Peyer's patch (tissue), 4 donors: Measurements from ENCODE around the gene TOX3. TPM values are rescaled to one million over a fixed set of nuclear protein-coding genes. Genes with fewer than 3 reads are reported as not detected.

Experiments
- DNase-seq, 3 donors: peaks; one replicate each; pipeline ENCODE4 v3.0.0-alpha.2; 2017 to 2019
- H3K27ac ChIP-seq, 4 donors: fragments of 200-600 bp; sonication (generic); one replicate each; pipeline ENCODE4 v1.5.1; 2016 to 2019
- H3K27me3 ChIP-seq, 2 donors: fragments of 200-600 bp; sonication (generic); one replicate each; pipeline ENCODE4 v1.5.1; 2019
- H3K36me3 ChIP-seq, 3 donors: fragments of 200-600 bp; sonication (generic); one replicate each; pipeline ENCODE4 v1.5.1; 2016 to 2019
- H3K4me1 ChIP-seq, 4 donors: fragments of 200-600 bp; sonication (generic); one replicate each; pipeline ENCODE4 v1.5.1; 2016 to 2019
- H3K4me3 ChIP-seq, 4 donors: fragments of 200-600 bp; sonication (generic); 1 replicate in 3 of 4; 2 replicates in 1 of 4; pipeline ENCODE4 v1.5.1; 2016 to 2019; ENCODE audit warnings: mild to moderate bottlenecking in 1 of 4
- H3K9me3 ChIP-seq, 4 donors: fragments of 200-600 bp; sonication (generic); one replicate each; pipeline ENCODE4 v1.5.1; 2016 to 2019; ENCODE audit warnings: mild to moderate bottlenecking in 1 of 4
- CTCF ChIP-seq, 6 experiments: fragments of 450-650 bp in 4 of 6; fragments of 200-600 bp in 2 of 6; sonication (generic) in 1 of 6; IDR thresholded peaks; one replicate each; pipeline ENCODE4 v1.5.1; 2017 to 2019; ENCODE audit warnings: antibody characterized with exemption in 6 of 6, mild to moderate bottlenecking in 3 of 6, moderate library complexity in 1 of 6
- POLR2A ChIP-seq, 2 donors: fragments of 450-650 bp; IDR thresholded peaks; one replicate each; pipeline ENCODE4 v1.5.1; 2017; ENCODE audit warnings: antibody characterized with exemption in 2 of 2, mild to moderate bottlenecking in 2 of 2, moderate library complexity in 2 of 2
- total RNA-seq, 4 donors: library from RNA; depleted of rRNA; stranded (reverse); fragments of >200 nt; gene quantifications; one replicate each; pipeline ENCODE4 v1.1.0, GENCODE V29; 2016

TOX3 gene
- total RNA-seq, 4 donors from 2014 or later: 5.0 to 24.5 (median 18.6) TPM

GRCh38 chr16:52404546-52404945 lies 142.4 kb downstream of the TOX3 start:
- no peaks in the 10 kb centered on the region for H3K27me3 ChIP-seq
- H3K4me3 ChIP-seq: no peak overlapping the region
- no peaks in the 10 kb centered on the region for H3K9me3 ChIP-seq
- no peak overlapping the region for H3K27ac ChIP-seq
- H3K36me3 ChIP-seq: no peaks in the 10 kb centered on the region
- peak in 1 of 3 donors; percentile 52 for DNase-seq
- peaks cover 0 to 13% (median 2%) of the 10 kb centered on the region in 4 donors for H3K4me1 ChIP-seq
- no peak for TF ChIP-seq CTCF (IDR thresholded peaks at IDR 0.05)
- TF ChIP-seq POLR2A (IDR thresholded peaks at IDR 0.05): no peak

GRCh38 chr16:52399116-52399515 lies 147.8 kb downstream of the TOX3 start:
- TF ChIP-seq POLR2A (IDR thresholded peaks at IDR 0.05) (no peak), CTCF (IDR thresholded peaks at IDR 0.05) (no peak)

GRCh38 chr16:52398491-52398960 lies 148.4 kb downstream of the TOX3 start:
- Histone ChIP-seq H3K27ac (no peak overlapping the region), H3K27me3 (no peaks in the 10 kb centered on the region), H3K4me1 (no peaks in the 10 kb centered on the region), H3K36me3 (no peaks in the 10 kb centered on the region), H3K4me3 (no peak overlapping the region), H3K9me3 (no peaks in the 10 kb centered on the region)
- DNase-seq: peak in 1 of 3 donors; percentile 57
- TF ChIP-seq POLR2A (IDR thresholded peaks at IDR 0.05) (no peak), CTCF (IDR thresholded peaks at IDR 0.05) (no peak)

More at GRCh38 chr16:52399116-52399515, 147.8 kb downstream of the TOX3 start:
- Histone ChIP-seq H3K9me3 (no peaks in the 10 kb centered on the region), H3K27me3 (no peaks in the 10 kb centered on the region), H3K36me3 (no peaks in the 10 kb centered on the region), H3K4me3 (no peak overlapping the region), H3K4me1 (no peaks in the 10 kb centered on the region), H3K27ac (no peak overlapping the region)
- DNase-seq: no peak

- DNase-seq: no peak
- Histone ChIP-seq H3K4me1 (no peaks in the 10 kb centered on the region), H3K27me3 (no peaks in the 10 kb centered on the region), H3K4me3 (no peak overlapping the region), H3K9me3 (no peaks in the 10 kb centered on the region), H3K27ac (no peak overlapping the region), H3K36me3 (no peaks in the 10 kb centered on the region)
- TF ChIP-seq POLR2A (IDR thresholded peaks at IDR 0.05): no peak
- no peak for TF ChIP-seq CTCF (IDR thresholded peaks at IDR 0.05)
These were observed 148.9 kb downstream of the TOX3 start for GRCh38 chr16:52398021-52398420.

- no peak for DNase-seq
- no peaks in the 10 kb centered on the region for H3K36me3 ChIP-seq
- no peaks in the 10 kb centered on the region for H3K4me1 ChIP-seq
- no peak overlapping the region for H3K27ac ChIP-seq
- H3K9me3 ChIP-seq: no peaks in the 10 kb centered on the region
- H3K4me3 ChIP-seq: no peak overlapping the region
- TF ChIP-seq POLR2A (IDR thresholded peaks at IDR 0.05) (no peak), CTCF (IDR thresholded peaks at IDR 0.05) (no peak)
- H3K27me3 ChIP-seq: no peaks in the 10 kb centered on the region
These were observed 153.5 kb downstream of the TOX3 start for GRCh38 chr16:52393448-52393847.

GRCh38 chr16:52389045-52389444 lies 157.9 kb downstream of the TOX3 start:
- TF ChIP-seq CTCF (IDR thresholded peaks at IDR 0.05) (no peak), POLR2A (IDR thresholded peaks at IDR 0.05) (no peak)
- Histone ChIP-seq H3K4me3 (no peak overlapping the region), H3K9me3 (no peaks in the 10 kb centered on the region), H3K4me1 (no peaks in the 10 kb centered on the region), H3K27ac (no peak overlapping the region), H3K27me3 (no peaks in the 10 kb centered on the region), H3K36me3 (no peaks in the 10 kb centered on the region)
- no peak for DNase-seq
